ENCODE measurements around the gene GAPDH. TPM values are rescaled to one million over a fixed set of nuclear protein-coding genes. Genes with fewer than 3 reads are reported as not detected.

The GAPDH gene
- total and polyA plus RNA-seq, 10 of the 15 experiments (the other 5 are each of a cell fraction or from before 2014, with no cell fraction given), result 5,606 to 14,240 (median 9,400) TPM

GRCh38 chr12:6548966-6549683, 14.8 kb downstream of the GAPDH start:
- no peak for DNase-seq (ENCODE audit: low read depth, low spot score)
- Histone ChIP-seq H3K36me3 (ENCODE audit: control insufficient read depth in 2 of 2, insufficient read depth in 2 of 2, low read length in 1 of 2) (peaks cover 16 to 19% of the 10 kb centered on the region in 2 experiments), H3K9ac (ENCODE audit: control insufficient read depth, insufficient read depth, low read length) (no peak overlapping the region), H3K79me2 (ENCODE audit: control insufficient read depth, insufficient read depth, low read length) (peaks cover 28% of the 10 kb centered on the region), H4K20me1 (ENCODE audit: control insufficient read depth, insufficient read depth) (no peaks in the 10 kb centered on the region), H3K4me2 (ENCODE audit: control insufficient read depth, insufficient read depth) (no peak overlapping the region), H3K27ac (ENCODE audit: control insufficient read depth, insufficient read depth) (no peak overlapping the region), H3K4me1 (ENCODE audit: control insufficient read depth, insufficient read depth, low read length) (peaks cover 7% of the 10 kb centered on the region), H3K4me3 (no peak overlapping the region), H3K9me3 (replicated peaks; ENCODE audit: control insufficient read depth, insufficient read depth, low read length) (no peaks in the 10 kb centered on the region), H3K27me3 (replicated peaks in 1 of 2; ENCODE audit: control insufficient read depth in 2 of 2, insufficient read depth in 2 of 2, low read length in 1 of 2) (no peaks in the 10 kb centered on the region), H2AFZ (ENCODE audit: control insufficient read depth, low read depth, low read length) (no peak overlapping the region)
- ChIA-PET CTCF (interaction anchor here (7.4 kb wide), 1 partner anchor 9 kb away, joined by 69 read pairs; no protein-coding TSS in a partner anchor), SMC1A (ENCODE audit: uncharacterized antibody, unreplicated experiment) (interaction anchor here (0.7 to 0.8 kb wide), 2 partner anchors 125 to 223 kb away, joined by 3 read pairs; no protein-coding TSS in a partner anchor), POLR2A (no interaction called here), RAD21 (ENCODE audit: unreplicated experiment) (no interaction called here)
- intact Hi-C loops (cut with micrococcal nuclease; ENCODE audit: unreplicated experiment) (no loop called here), in situ Hi-C loops (cut with MboI) (no loop called here)
- TF ChIP-seq KLF5 (IDR thresholded peaks at IDR 0.05; ENCODE audit: partially characterized antibody) (no peak), CHD2 (IDR thresholded peaks at IDR 0.05; ENCODE audit: borderline replicate concordance, low read depth, low read length) (no peak), FOXM1 (IDR thresholded peaks at IDR 0.05; ENCODE audit: low read depth, low read length) (no peak), POU2F2 (IDR thresholded peaks at IDR 0.05; ENCODE audit: borderline replicate concordance, low read depth, low read length) (no peak), EGR1 (IDR thresholded peaks at IDR 0.05; ENCODE audit: borderline replicate concordance in 1 of 2, low read depth in 2 of 2, low read length in 2 of 2) (no peak), MEF2A (IDR thresholded peaks at IDR 0.05; ENCODE audit: insufficient read depth, low read depth, low read length) (no peak), ZNF384 (IDR thresholded peaks at IDR 0.05; ENCODE audit: borderline replicate concordance, low read depth, low read length) (no peak), SMAD5 (IDR thresholded peaks at IDR 0.05; ENCODE audit: low read depth) (no peak), PML (IDR thresholded peaks at IDR 0.05; ENCODE audit: low read length) (no peak), ZNF24 (IDR thresholded peaks at IDR 0.05) (no peak), GABPA (IDR thresholded peaks at IDR 0.05; ENCODE audit: low read depth) (no peak), CEBPB (IDR thresholded peaks at IDR 0.05; ENCODE audit: borderline replicate concordance in 1 of 2, low read depth in 2 of 2, low read length in 2 of 2) (no peak), IKZF2 (IDR thresholded peaks at IDR 0.05) (no peak), TBL1XR1 (IDR thresholded peaks at IDR 0.05; ENCODE audit: low read depth, low read length) (no peak), TCF3 (IDR thresholded peaks at IDR 0.05; ENCODE audit: borderline replicate concordance, insufficient read depth, low read depth, low read length) (no peak)
- 79% methylated on average over 14 of the region's 15 CpGs for WGBS (ENCODE audit: insufficient coverage, insufficient replicate concordance, low lambda C conversion rate, missing lambda C conversion rate)
- BruUV-seq (replicated peaks), result no TSS peak
- no peak for FAIRE-seq
- no peak for ATAC-seq
